ENCODE data around the gene FXYD1. TPM values are rescaled to one million over a fixed set of nuclear protein-coding genes. Genes with fewer than 3 reads are reported as not detected.
"Not testable (repeated sequence)": the region's sequence is repeated elsewhere in the genome, so short reads cannot be mapped to it uniquely, and the experiment has no call there.

FXYD1 gene
- polyA plus RNA-seq, 2 of the 4 experiments (the other 2 are of a cell fraction): not detected

DNA sequence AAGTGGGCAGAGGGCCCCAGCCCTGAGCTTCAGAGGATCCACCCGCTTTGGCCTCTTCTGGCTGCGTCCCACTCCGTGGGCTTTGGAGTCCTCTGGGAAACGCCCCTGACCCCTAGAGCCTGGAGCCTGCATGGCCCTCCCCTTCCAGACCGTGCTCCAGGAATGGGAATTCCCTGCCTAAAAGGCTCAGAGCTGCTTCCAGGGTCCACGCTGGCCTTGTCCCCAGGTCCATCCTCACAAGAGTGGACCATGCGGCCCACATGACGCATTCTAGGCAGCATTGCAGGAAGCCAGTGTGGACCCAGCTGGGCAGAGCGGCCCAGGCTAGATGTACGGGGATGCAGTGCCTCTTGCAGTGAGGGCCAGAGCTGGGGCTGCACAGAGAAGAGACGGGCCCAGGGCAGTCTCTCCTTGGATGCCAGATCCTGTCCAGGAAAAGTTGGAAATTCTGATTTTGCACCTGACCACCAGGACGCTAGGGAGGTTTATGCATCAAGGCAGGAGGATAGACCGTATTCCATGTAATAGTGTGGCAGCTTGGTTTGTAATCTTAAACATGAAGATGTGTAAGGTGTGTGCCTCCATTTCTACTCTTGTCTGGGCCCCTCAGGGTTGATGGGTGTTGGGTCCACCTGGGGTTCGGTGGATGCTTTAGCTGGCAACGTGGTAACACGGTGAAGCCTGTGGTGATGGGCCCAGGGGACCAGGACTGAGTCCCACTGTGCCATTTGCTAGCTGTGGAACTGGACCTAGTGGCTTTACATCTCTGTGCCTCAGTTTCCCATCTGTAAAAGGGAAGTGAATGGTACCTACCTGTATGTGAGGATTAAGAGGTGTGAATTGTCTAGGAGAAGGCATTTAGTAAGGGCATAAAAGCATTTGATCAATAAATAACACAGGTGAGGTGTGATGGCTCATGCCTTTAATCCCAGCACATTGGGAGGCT is 37.8 kb upstream of the FXYD1 start (continued):
- TF ChIP-seq FOXS1 (CRISPR knock-in tag; IDR thresholded peaks at IDR 0.05) (no peak), HDAC2 (IDR thresholded peaks at IDR 0.05) (no peak)

GRCh38 chr19:35101949-35102348 is 36.7 kb upstream of the FXYD1 start:
- H3K4me2 ChIP-seq; H3K27ac ChIP-seq; DNase-seq (ENCODE audit: low read depth in 1 of 2, low spot score in 1 of 2); ATAC-seq; H3K9me3 ChIP-seq; H3K4me1 ChIP-seq; FAIRE-seq; H3K4me3 ChIP-seq; POLR2A ChIA-PET: not testable (repeated sequence)
- CTCF ChIA-PET: interaction anchor here (0.7 to 6.9 kb wide), 6 partner anchors 10 to 52 kb away, joined by 3 to 67 read pairs (median 14); partner anchors contain the start of gene FXYD3
- WGBS (ENCODE audit: missing lambda C conversion rate): 80% methylated on average over 10 of the region's 10 CpGs

GRCh38 chr19:35103614-35104013 is 35.0 kb upstream of the FXYD1 start:
- DNase-seq (ENCODE audit: low read depth in 1 of 2, low spot score in 1 of 2); H3K4me1 ChIP-seq; H3K4me2 ChIP-seq; H3K27ac ChIP-seq; H3K9me3 ChIP-seq; ATAC-seq; H3K4me3 ChIP-seq; FAIRE-seq; POLR2A ChIA-PET: not testable (repeated sequence)
- 55% methylated on average over 10 of the region's 10 CpGs for WGBS (ENCODE audit: missing lambda C conversion rate)
- CTCF ChIA-PET: interaction anchor here (0.9 to 2.4 kb wide), 6 partner anchors 11 to 363 kb away, joined by 3 to 9 read pairs (median 5); no protein-coding TSS in a partner anchor

- DNase-seq (ENCODE audit: low read depth in 1 of 2, low spot score in 1 of 2) (no peak), ATAC-seq (peak in 1 of 2 experiments; percentile 13; a peak in 1 of 6 replicates), FAIRE-seq (no peak)
- WGBS (ENCODE audit: missing lambda C conversion rate): 65% methylated on average over 11 of the region's 11 CpGs
- POLR2A ChIA-PET: no interaction called here
- peaks cover 6% of the 10 kb centered on the region; the same call in 1 of the 3 replicates for H3K9me3 ChIP-seq
- H3K4me3 ChIP-seq: no peak overlapping the region
- no peak overlapping the region for H3K27ac ChIP-seq
- no peak overlapping the region for H3K4me2 ChIP-seq
- CTCF ChIA-PET: interaction anchor here (0.9 to 2.4 kb wide), 8 partner anchors 11 to 465 kb away, joined by 3 to 9 read pairs (median 4); no protein-coding TSS in a partner anchor
- H3K4me1 ChIP-seq: peaks cover under 1% of the 10 kb centered on the region; the same call in 1 of the 3 replicates
- no peak for TF ChIP-seq ZSCAN20 (CRISPR knock-in tag; IDR thresholded peaks at IDR 0.05)
- no peak for TF ChIP-seq SMC3 (IDR thresholded peaks at IDR 0.05)
- no peak for TF ChIP-seq MYC (IDR thresholded peaks at IDR 0.05; ENCODE audit: borderline replicate concordance, low read length)
- no peak for TF ChIP-seq ZNF302 (CRISPR knock-in tag; IDR thresholded peaks at IDR 0.05)
- TF ChIP-seq NR3C1 (IDR thresholded peaks at IDR 0.05): no peak
- no peak for TF ChIP-seq NPAS2 (CRISPR knock-in tag; IDR thresholded peaks at IDR 0.05; ENCODE audit: borderline replicate concordance)
- TF ChIP-seq CTCF (IDR thresholded peaks at IDR 0.05): no peak
- TF ChIP-seq MAZ (IDR thresholded peaks at IDR 0.05; ENCODE audit: borderline replicate concordance, low read depth, low read length): no peak
- no peak for TF ChIP-seq FOXS1 (CRISPR knock-in tag; IDR thresholded peaks at IDR 0.05)
- TF ChIP-seq, protein P1, sequence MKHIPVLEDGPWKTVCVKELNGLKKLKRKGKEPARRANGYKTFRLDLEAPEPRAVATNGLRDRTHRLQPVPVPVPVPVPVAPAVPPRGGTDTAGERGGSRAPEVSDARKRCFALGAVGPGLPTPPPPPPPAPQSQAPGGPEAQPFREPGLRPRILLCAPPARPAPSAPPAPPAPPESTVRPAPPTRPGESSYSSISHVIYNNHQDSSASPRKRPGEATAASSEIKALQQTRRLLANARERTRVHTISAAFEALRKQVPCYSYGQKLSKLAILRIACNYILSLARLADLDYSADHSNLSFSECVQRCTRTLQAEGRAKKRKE (CRISPR knock-in tag; IDR thresholded peaks at IDR 0.05; ENCODE audit: low read depth): no peak
- TF ChIP-seq HOXB5 (CRISPR knock-in tag; IDR thresholded peaks at IDR 0.05): no peak
- no peak for TF ChIP-seq EHF (CRISPR knock-in tag; IDR thresholded peaks at IDR 0.05)
- TF ChIP-seq HOXA7 (CRISPR knock-in tag; IDR thresholded peaks at IDR 0.05): no peak
- TF ChIP-seq POLR2A (IDR thresholded peaks at IDR 0.05; ENCODE audit: low read length): no peak
- TF ChIP-seq RARB (CRISPR knock-in tag; IDR thresholded peaks at IDR 0.05): no peak
- no peak for TF ChIP-seq JUN (IDR thresholded peaks at IDR 0.05)
These were observed 34.3 kb upstream of the FXYD1 start for GRCh38 chr19:35104361-35104760.

Measured in A549 (cell line).